K562 (cell line): Measurements from ENCODE around the gene IL17D. TPM values are rescaled to one million over a fixed set of nuclear protein-coding genes. Genes with fewer than 3 reads are reported as not detected.

Experiments
- ATAC-seq: fragments of 200-7000 bp; cut with Tn5 transposase; 3 replicates; pipeline ENCODE4 v1.9.1; 2020; ENCODE audit warnings: moderate library complexity
- BruUV-seq: library from RNA; stranded (reverse); fragments of 400-500 nt; replicated peaks from 2 replicates; lab custom pipeline; 2021; lab: Mats Ljungman, UMichigan
- CTCF ChIA-PET: fragments of 300-600 bp; formaldehyde crosslinking; extraction: SDS; loops from one replicate; lab custom pipeline; 2021; ENCODE audit warnings: low intra/inter-chr PET ratio; lab: Yijun Ruan, JAX
- POLR2A ChIA-PET: fragments of 300-600, 350-650 bp; sonication (Branson Sonifier 250); formaldehyde crosslinking; extraction: SDS; loops from one replicate; lab custom pipeline; 2021; ENCODE audit warnings: antibody characterized with exemption, inconsistent platforms; lab: Yijun Ruan, JAX
- DNase-seq, 4 experiments: peaks; one replicate each; pipeline versions ENCODE4 v3.0.0 to v3.0.0-alpha.2; 2011 to 2018; ENCODE audit warnings: low spot score in 3 of 4, mixed read lengths in 3 of 4; ENCODE audit errors: extremely low read depth in 1 of 4
- FAIRE-seq: peaks from 2 replicates; lab custom pipeline; 2011; peaks lifted over from hg19 to GRCh38; lab: Jason Lieb, UNC
- H2AFZ ChIP-seq: 2 replicates; pipeline ENCODE4 v1.6.0; 2011; ENCODE audit warnings: low read depth, low read length, control low read depth, inconsistent platforms
- H3K27ac ChIP-seq: fragments of 200-600 bp; 3 replicates; pipeline ENCODE4 v1.8.0; 2011; ENCODE audit warnings: low read depth, mild to moderate bottlenecking, control low read depth, inconsistent platforms, low read length, moderate library complexity, mixed read lengths; ENCODE audit errors: extremely low read depth
- H3K27me3 ChIP-seq, 2 experiments: fragments of 300-600 bp in 1 of 2; 2 replicates in 1 of 2; 3 replicates in 1 of 2; pipeline versions ENCODE4 v1.6.0 to v1.8.0; 2011; ENCODE audit warnings: inconsistent platforms in 2 of 2, low read length in 2 of 2, mild to moderate bottlenecking in 1 of 2, mixed read lengths in 1 of 2, moderate library complexity in 1 of 2; ENCODE audit not compliant: control insufficient read depth in 2 of 2, insufficient read depth in 2 of 2
- H3K36me3 ChIP-seq: fragments of 300-600 bp; 3 replicates; pipeline ENCODE4 v1.8.0; 2011; ENCODE audit warnings: mild to moderate bottlenecking, low read length, inconsistent platforms; ENCODE audit not compliant: control insufficient read depth, insufficient read depth
- H3K4me1 ChIP-seq, 2 experiments: fragments of 200-600 bp in 1 of 2; replicated peaks in 1 of 2; 2 replicates in 1 of 2; 3 replicates in 1 of 2; pipeline versions ENCODE4 v1.5.1 to v1.8.0; 2011; ENCODE audit warnings: inconsistent platforms in 2 of 2, low read length in 2 of 2, mild to moderate bottlenecking in 1 of 2, mixed read lengths in 1 of 2, moderate library complexity in 1 of 2; ENCODE audit not compliant: control insufficient read depth in 2 of 2, insufficient read depth in 2 of 2
- H3K4me2 ChIP-seq: 2 replicates; pipeline ENCODE4 v1.6.1; 2011; ENCODE audit warnings: low read length, control low read depth, inconsistent platforms, mixed read lengths; ENCODE audit not compliant: insufficient read depth
- H3K4me3 ChIP-seq: fragments of 200-600 bp; sonication (generic), shearing (Covaris generic); 2 replicates; pipeline ENCODE4 v1.5.1; 2016; ENCODE audit warnings: control low read depth, inconsistent platforms
- H3K79me2 ChIP-seq: fragments of 200-600 bp; 3 replicates; pipeline ENCODE4 v1.8.0; 2011; ENCODE audit warnings: low read length, inconsistent platforms; ENCODE audit not compliant: control insufficient read depth, insufficient read depth
- H3K9ac ChIP-seq, 2 experiments: 2 replicates each; pipeline versions ENCODE4 v1.6.0 to v1.6.1; 2011; ENCODE audit warnings: low read depth in 2 of 2, low read length in 2 of 2, control low read depth in 1 of 2, inconsistent platforms in 1 of 2, mild to moderate bottlenecking in 1 of 2, mixed read lengths in 1 of 2; ENCODE audit not compliant: insufficient read depth in 1 of 2
- H3K9me1 ChIP-seq: one replicate; pipeline ENCODE4 v1.6.0; 2011; ENCODE audit warnings: inconsistent platforms, mild to moderate bottlenecking, low read length, moderate library complexity; ENCODE audit not compliant: control insufficient read depth, insufficient read depth
- H3K9me3 ChIP-seq: replicated peaks from 2 replicates; pipeline ENCODE4 v1.5.1; 2011; ENCODE audit warnings: low read depth, low read length, inconsistent platforms; ENCODE audit not compliant: control insufficient read depth, insufficient read depth
- H4K20me1 ChIP-seq: replicated peaks from 2 replicates; pipeline ENCODE4 v1.6.1; 2011; ENCODE audit warnings: low read length, inconsistent platforms, mixed read lengths; ENCODE audit not compliant: control insufficient read depth, insufficient read depth
- CUX1 ChIP-seq: fragments of 200-800 bp; sonication (Bioruptor generic); IDR thresholded peaks from 2 replicates; pipeline ENCODE4 v1.6.1; 2016; ENCODE audit warnings: missing genetic modification characterization, missing compliant biosample characterization
- DDX20 ChIP-seq: fragments of 450-650 bp; IDR thresholded peaks from 2 replicates; pipeline ENCODE4 v1.6.1; 2016; ENCODE audit warnings: missing genetic modification characterization, low read depth, mild to moderate bottlenecking, missing compliant biosample characterization, moderate library complexity
- SAFB ChIP-seq: fragments of 200-400 bp; formaldehyde crosslinking; IDR thresholded peaks from 2 replicates; pipeline ENCODE4 v1.6.1; 2017; ENCODE audit warnings: low read depth, low read length, borderline replicate concordance
- XRCC3 ChIP-seq: fragments of 450-650 bp; IDR thresholded peaks from 2 replicates; pipeline ENCODE4 v1.6.1; 2017; ENCODE audit warnings: mild to moderate bottlenecking, moderate library complexity
- ZNF395 ChIP-seq: fragments of 200-800 bp; sonication (Bioruptor generic); IDR thresholded peaks from 2 replicates; pipeline ENCODE4 v1.6.1; 2017; ENCODE audit warnings: missing genetic modification characterization, missing compliant biosample characterization
- ZNF436 ChIP-seq: fragments of 250-450, 450-650 bp; sonication (Bioruptor Pico); formaldehyde crosslinking; IDR thresholded peaks from 2 replicates; pipeline ENCODE4 v1.7.0; 2020; ENCODE audit warnings: mild to moderate bottlenecking
- WGBS: fragments of 100-300 bp; shearing (Covaris generic); methylation state at CpG from one replicate; pipeline ENCODE4 v1.1.6; 2016; ENCODE audit warnings: low coverage, mixed read lengths; ENCODE audit not compliant: insufficient coverage; ENCODE audit errors: missing lambda C conversion rate; 5-methylcytosine and 5-hydroxymethylcytosine counted together
- in situ Hi-C: fragments of 300-500 bp; cut with MboI; formaldehyde crosslinking; loops from 4 replicates; pipeline ENCODE4 v1.15.0; 2018; ENCODE audit warnings: inconsistent platforms, mixed read lengths
- intact Hi-C: fragments of 100-400 bp; cut with micrococcal nuclease; formaldehyde crosslinking; loops from 2 replicates; pipeline ENCODE4 v1.14.2; 2022
- polyA plus RNA-seq, 8 experiments: library from polyadenylated mRNA; depleted of rRNA in 4 of 8; stranded (reverse) in 5 of 8; unstranded in 3 of 8; fragments of >200 nt; fragmentation: Nextera tagmentation in 2 of 8; fragmentation: Illumina TruSeq in 1 of 8; extraction: Ambion mirVana in 2 of 8; extraction: Trizol in 1 of 8; gene quantifications; 2 replicates each; pipeline versions ENCODE4 v1.2.1 to v1.2.3, GENCODE V29; 2011 to 2014; ENCODE audit warnings: inconsistent platforms in 1 of 8, missing spikeins in 1 of 8
- total RNA-seq, 7 experiments: library from RNA; depleted of rRNA in 6 of 7; stranded (reverse); fragments of >200 nt in 6 of 7; fragmentation: Illumina TruSeq in 2 of 7; extraction: Trizol in 2 of 7; gene quantifications; 2 replicates each; pipeline versions ENCODE4 v1.2.1 to v1.2.3, GENCODE V29; 2011 to 2021; ENCODE audit warnings: low replicate concordance in 1 of 7

IL17D gene
- total and polyA plus RNA-seq, 9 of the 15 experiments (the other 6 are each of a cell fraction or from before 2014, with no cell fraction given): 0.04 to 0.55 (median 0.13) TPM; not detected in 4

- Histone ChIP-seq H3K27me3 (no peaks in the 10 kb centered on the region), H3K4me3 (no peak overlapping the region), H3K9me3 (no peaks in the 10 kb centered on the region), H3K27ac (no peak overlapping the region), H4K20me1 (no peaks in the 10 kb centered on the region), H3K4me1 (peaks cover 6 to 9% of the 10 kb centered on the region in 2 experiments; a peak in 4 of 5 replicates), H2AFZ (no peak overlapping the region), H3K36me3 (no peaks in the 10 kb centered on the region), H3K79me2 (no peaks in the 10 kb centered on the region), H3K4me2 (no peak overlapping the region), H3K9me1 (no peaks in the 10 kb centered on the region), H3K9ac (no peak overlapping the region)
- ChIA-PET POLR2A (no interaction called here), CTCF (no interaction called here)
- no peak for ATAC-seq
- no TSS peak for BruUV-seq
- no peak for TF ChIP-seq DDX20 (tag)
- no peak for TF ChIP-seq ZNF395
- no peak for TF ChIP-seq CUX1 (CRISPR knock-in tag)
- TF ChIP-seq ZNF436 (CRISPR knock-in tag): no peak
- TF ChIP-seq XRCC3: no peak
- no peak for TF ChIP-seq SAFB
- in situ Hi-C loops: no loop called here
- intact Hi-C loops: no loop called here
- DNase-seq: no peak
- 49% methylated on average over 8 of the region's 8 CpGs for WGBS
- FAIRE-seq: no peak
Observed at GRCh38 chr13:20709369-20709768, 5.9 kb downstream of the IL17D start.
